Fibroblast of the aortic adventitia (primary cell): Measurements from ENCODE around the gene ATP8A2. TPM values are rescaled to one million over a fixed set of nuclear protein-coding genes. Genes with fewer than 3 reads are reported as not detected.

Experiments
- DNase-seq: peaks from one replicate; pipeline ENCODE4 v3.0.0-alpha.2; 2010; ENCODE audit warnings: low read depth
- H3K4me3 ChIP-seq: 2 replicates; pipeline ENCODE4 v1.5.1; 2011; ENCODE audit warnings: low read depth, mild to moderate bottlenecking, control low read depth, low read length, moderate library complexity
- CTCF ChIP-seq: IDR thresholded peaks from 2 replicates; pipeline ENCODE4 v1.5.1; 2011; ENCODE audit warnings: mild to moderate bottlenecking, low read length, control low read depth, inconsistent platforms; ENCODE audit not compliant: insufficient read depth
- total RNA-seq: library from RNA; depleted of rRNA; stranded (reverse); fragments of >200 nt; gene quantifications from 2 replicates; pipeline ENCODE4 v1.2.3, GENCODE V29; 2012; ENCODE audit warnings: low replicate concordance

ATP8A2 gene
- total RNA-seq, 1 donor, result under 0.01 TPM

GRCh38 chr13:26042785-26043184 lies 671.0 kb downstream of the ATP8A2 start:
- no peak for TF ChIP-seq CTCF
- no peak overlapping the region for H3K4me3 ChIP-seq
- DNase-seq, result no peak

GRCh38 chr13:26045142-26045541 lies 673.4 kb downstream of the ATP8A2 start:
- H3K4me3 ChIP-seq, result no peak overlapping the region
- no peak for DNase-seq
- TF ChIP-seq CTCF, result no peak

- no peak overlapping the region for H3K4me3 ChIP-seq
- DNase-seq, result no peak
- TF ChIP-seq CTCF, result no peak
Observed at GRCh38 chr13:26046639-26047038, 674.9 kb downstream of the ATP8A2 start.

- DNase-seq, result no peak
- no peak overlapping the region for H3K4me3 ChIP-seq
- no peak for TF ChIP-seq CTCF
Observed at GRCh38 chr13:26047040-26047439, 675.3 kb downstream of the ATP8A2 start.

GRCh38 chr13:26048741-26049140 lies 677.0 kb downstream of the ATP8A2 start:
- no peak for DNase-seq
- TF ChIP-seq CTCF, result no peak
- H3K4me3 ChIP-seq, result no peak overlapping the region

- H3K4me3 ChIP-seq, result no peak overlapping the region
- no peak for DNase-seq
- no peak for TF ChIP-seq CTCF
Observed at GRCh38 chr13:26050568-26051230, 678.9 kb downstream of the ATP8A2 start.

GRCh38 chr13:26051231-26051656 lies 679.5 kb downstream of the ATP8A2 start:
- no peak for TF ChIP-seq CTCF
- no peak for DNase-seq
- no peak overlapping the region for H3K4me3 ChIP-seq
